HepG2 (cell line): ENCODE results near the gene C11orf24. TPM values are rescaled to one million over a fixed set of nuclear protein-coding genes. Genes with fewer than 3 reads are reported as not detected.

Experiments
- CREB1 ChIP-seq, 2 experiments: fragments of 450-650 bp in 1 of 2; IDR thresholded peaks; 2 replicates each; pipeline ENCODE4 v1.6.1; 2016 to 2017; ENCODE audit warnings: control low read depth in 1 of 2, mild to moderate bottlenecking in 1 of 2, missing compliant biosample characterization in 1 of 2, missing genetic modification characterization in 1 of 2
- FUBP1 ChIP-seq: sonication (generic); formaldehyde crosslinking; IDR thresholded peaks from 2 replicates; pipeline ENCODE4 v1.5.1; 2020; ENCODE audit warnings: missing genetic modification reagents, mild to moderate bottlenecking, borderline replicate concordance
- GABPB1 ChIP-seq: IDR thresholded peaks from 2 replicates; pipeline ENCODE4 v1.6.1; 2016; ENCODE audit warnings: mild to moderate bottlenecking, missing genetic modification reagents, moderate library complexity, missing compliant biosample characterization
- ISX ChIP-seq: sonication (generic); formaldehyde crosslinking; conservative IDR thresholded peaks from 2 replicates; pipeline ENCODE4 v1.5.0; 2020; ENCODE audit warnings: missing genetic modification reagents
- MAZ ChIP-seq, 2 experiments: sonication (generic) in 1 of 2; formaldehyde crosslinking in 1 of 2; IDR thresholded peaks; 2 replicates each; pipeline versions ENCODE4 v1.5.0 to v1.6.1; 2012 to 2020; ENCODE audit warnings: low read depth in 2 of 2, mild to moderate bottlenecking in 2 of 2, borderline replicate concordance in 1 of 2, improper control_type of control experiment in 1 of 2, low read length in 1 of 2, missing genetic modification reagents in 1 of 2, moderate library complexity in 1 of 2
- NCOR1 ChIP-seq: fragments of 200-600 bp; sonication (generic); IDR thresholded peaks from 2 replicates; pipeline ENCODE4 v1.7.0; 2017; ENCODE audit warnings: antibody characterized with exemption, low read length, borderline replicate concordance
- NONO ChIP-seq, 2 experiments: fragments of 450-650 bp in 1 of 2; sonication (generic) in 1 of 2; formaldehyde crosslinking in 1 of 2; IDR thresholded peaks in 1 of 2; conservative IDR thresholded peaks in 1 of 2; 2 replicates each; pipeline versions ENCODE4 v1.6.1 to v1.8.0; 2017 to 2022; ENCODE audit warnings: mild to moderate bottlenecking in 1 of 2, missing genetic modification reagents in 1 of 2, moderate library complexity in 1 of 2
- REXO4 ChIP-seq: sonication (generic); formaldehyde crosslinking; IDR thresholded peaks from 2 replicates; pipeline ENCODE4 v1.8.0; 2022; ENCODE audit warnings: missing genetic modification reagents, mild to moderate bottlenecking, borderline replicate concordance
- RFXANK ChIP-seq: IDR thresholded peaks from 2 replicates; pipeline ENCODE4 v1.6.1; 2016
- SALL2 ChIP-seq: sonication (generic); formaldehyde crosslinking; IDR thresholded peaks from 2 replicates; pipeline ENCODE4 v1.8.1; 2023; ENCODE audit warnings: mild to moderate bottlenecking, missing genetic modification reagents, inconsistent platforms
- SAP130 ChIP-seq: IDR thresholded peaks from 2 replicates; pipeline ENCODE4 v1.6.1; 2016; ENCODE audit warnings: low read depth
- SP1 ChIP-seq, 2 experiments: fragments of 450-650 bp in 1 of 2; sonication (generic) in 1 of 2; formaldehyde crosslinking in 1 of 2; IDR thresholded peaks; 2 replicates each; pipeline versions ENCODE4 v1.4.0 to v1.6.1; 2016 to 2020; ENCODE audit warnings: missing genetic modification reagents in 1 of 2
- ZBTB21 ChIP-seq: sonication (generic); formaldehyde crosslinking; IDR thresholded peaks from 2 replicates; pipeline ENCODE4 v1.4.0; 2020; ENCODE audit warnings: missing genetic modification reagents
- ZGPAT ChIP-seq: IDR thresholded peaks from 2 replicates; pipeline ENCODE4 v1.6.1; 2016; ENCODE audit warnings: mild to moderate bottlenecking
- ZMYM3 ChIP-seq: sonication (generic); formaldehyde crosslinking; IDR thresholded peaks from 2 replicates; pipeline ENCODE4 v1.5.1; 2020; ENCODE audit warnings: mild to moderate bottlenecking, missing genetic modification reagents
- ZNF143 ChIP-seq: sonication (generic); formaldehyde crosslinking; IDR thresholded peaks from 2 replicates; pipeline ENCODE4 v1.4.0; 2020; ENCODE audit warnings: missing genetic modification reagents
- ZNF253 ChIP-seq: sonication (generic); formaldehyde crosslinking; IDR thresholded peaks from 2 replicates; pipeline ENCODE4 v1.8.0; 2022; ENCODE audit warnings: mild to moderate bottlenecking, missing genetic modification reagents, borderline replicate concordance
- ZNF329 ChIP-seq: sonication (generic); formaldehyde crosslinking; IDR thresholded peaks from 2 replicates; pipeline ENCODE4 v1.9.0; 2021; ENCODE audit warnings: low read depth, mild to moderate bottlenecking, missing genetic modification reagents
- ZNF510 ChIP-seq: sonication (generic); formaldehyde crosslinking; IDR thresholded peaks from 2 replicates; pipeline ENCODE4 v1.4.0; 2020; ENCODE audit warnings: low read depth, mild to moderate bottlenecking, missing genetic modification reagents
- ZNF672 ChIP-seq: sonication (generic); formaldehyde crosslinking; IDR thresholded peaks from 2 replicates; pipeline ENCODE4 v1.8.1; 2022; ENCODE audit warnings: missing genetic modification reagents
- ZNF766 ChIP-seq: sonication (generic); formaldehyde crosslinking; IDR thresholded peaks from 2 replicates; pipeline ENCODE4 v1.5.0; 2020; ENCODE audit warnings: missing genetic modification reagents, borderline replicate concordance
- ZNF773 ChIP-seq: sonication (generic); formaldehyde crosslinking; IDR thresholded peaks from 2 replicates; pipeline ENCODE4 v1.4.0; 2020; ENCODE audit warnings: missing genetic modification reagents, borderline replicate concordance
- polyA plus RNA-seq, 8 experiments: library from polyadenylated mRNA; depleted of rRNA in 3 of 8; stranded (reverse) in 7 of 8; unstranded in 1 of 8; fragments of >200 nt; fragmentation: Illumina TruSeq in 4 of 8; extraction: Trizol in 4 of 8; gene quantifications; 2 replicates each; pipeline versions ENCODE4 v1.2.1 to v1.2.3, GENCODE V29; 2011 to 2016; ENCODE audit warnings: low read depth in 4 of 8, missing spikeins in 1 of 8, mixed read lengths in 1 of 8; ENCODE audit not compliant: insufficient read depth in 1 of 8
- total RNA-seq, 5 experiments: library from RNA; depleted of rRNA; stranded (reverse); fragments of >200 nt; fragmentation: Illumina TruSeq; extraction: Trizol; gene quantifications; 2 replicates each; pipeline ENCODE4 v1.2.3, GENCODE V29; 2016; ENCODE audit warnings: low read depth in 1 of 5
- TF ChIP-seq, protein P1 (sequence below): sonication (generic); formaldehyde crosslinking; conservative IDR thresholded peaks from 2 replicates; pipeline ENCODE4 v1.4.0; 2020; ENCODE audit warnings: missing genetic modification reagents
- TF ChIP-seq, protein P2 (sequence below): sonication (generic); formaldehyde crosslinking; IDR thresholded peaks from 2 replicates; pipeline ENCODE4 v1.4.0; 2020; ENCODE audit warnings: missing genetic modification reagents

The C11orf24 gene
- total and polyA plus RNA-seq, 2 of the 13 experiments (the other 11 are each of a cell fraction or from before 2014, with no cell fraction given), result 52.9 to 55.5 TPM

GRCh38 chr11:68213555-68214172 lies 58.1 kb downstream of the C11orf24 start (continued):
- TF ChIP-seq MAZ (IDR thresholded peaks at IDR 0.05; ENCODE audit: borderline replicate concordance, low read depth, low read length) (peak; percentile 84), MAZ (CRISPR knock-in tag; IDR thresholded peaks at IDR 0.05; ENCODE audit: low read depth) (no peak; the same call in 1 of the 2 replicates), ZNF253 (no peak), SALL2 (CRISPR knock-in tag) (peak; percentile 57; the same call in 1 of the 2 replicates), ZNF143 (CRISPR knock-in tag) (no peak), ZGPAT (peak; percentile 77; the same call in 1 of the 2 replicates), ISX (no peak), FUBP1 (CRISPR knock-in tag) (no peak), ZNF773 (CRISPR knock-in tag) (no peak), SP1 (IDR thresholded peaks at IDR 0.05) (no peak), SP1 (CRISPR knock-in tag; IDR thresholded peaks at IDR 0.05) (peak; percentile 44), GABPB1 (CRISPR knock-in tag) (peak; percentile 78), CREB1 (IDR thresholded peaks at IDR 0.05) (peak; percentile 20; the same call in 1 of the 2 replicates), CREB1 (CRISPR knock-in tag; IDR thresholded peaks at IDR 0.05) (no peak), ZNF766 (CRISPR knock-in tag) (peak; percentile 68; the same call in 1 of the 2 replicates), RFXANK (no peak), ZNF510 (no peak), SAP130 (CRISPR knock-in tag) (peak; percentile 58), NCOR1 (peak; percentile 51), ZBTB21 (CRISPR knock-in tag) (no peak), ZNF329 (CRISPR knock-in tag) (no peak), ZMYM3 (CRISPR knock-in tag) (no peak), ZNF672 (0 out of 2 replicates have a peak, but pooled peaks have one; percentile 25), REXO4 (CRISPR knock-in tag) (no peak), NONO (IDR thresholded peaks at IDR 0.05) (no peak), NONO (CRISPR knock-in tag; conservative IDR thresholded peaks at IDR 0.05) (peak; percentile 75)
- TF ChIP-seq, protein P1, sequence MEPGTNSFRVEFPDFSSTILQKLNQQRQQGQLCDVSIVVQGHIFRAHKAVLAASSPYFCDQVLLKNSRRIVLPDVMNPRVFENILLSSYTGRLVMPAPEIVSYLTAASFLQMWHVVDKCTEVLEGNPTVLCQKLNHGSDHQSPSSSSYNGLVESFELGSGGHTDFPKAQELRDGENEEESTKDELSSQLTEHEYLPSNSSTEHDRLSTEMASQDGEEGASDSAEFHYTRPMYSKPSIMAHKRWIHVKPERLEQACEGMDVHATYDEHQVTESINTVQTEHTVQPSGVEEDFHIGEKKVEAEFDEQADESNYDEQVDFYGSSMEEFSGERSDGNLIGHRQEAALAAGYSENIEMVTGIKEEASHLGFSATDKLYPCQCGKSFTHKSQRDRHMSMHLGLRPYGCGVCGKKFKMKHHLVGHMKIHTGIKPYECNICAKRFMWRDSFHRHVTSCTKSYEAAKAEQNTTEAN (CRISPR knock-in tag), result no peak
- TF ChIP-seq, protein P2, sequence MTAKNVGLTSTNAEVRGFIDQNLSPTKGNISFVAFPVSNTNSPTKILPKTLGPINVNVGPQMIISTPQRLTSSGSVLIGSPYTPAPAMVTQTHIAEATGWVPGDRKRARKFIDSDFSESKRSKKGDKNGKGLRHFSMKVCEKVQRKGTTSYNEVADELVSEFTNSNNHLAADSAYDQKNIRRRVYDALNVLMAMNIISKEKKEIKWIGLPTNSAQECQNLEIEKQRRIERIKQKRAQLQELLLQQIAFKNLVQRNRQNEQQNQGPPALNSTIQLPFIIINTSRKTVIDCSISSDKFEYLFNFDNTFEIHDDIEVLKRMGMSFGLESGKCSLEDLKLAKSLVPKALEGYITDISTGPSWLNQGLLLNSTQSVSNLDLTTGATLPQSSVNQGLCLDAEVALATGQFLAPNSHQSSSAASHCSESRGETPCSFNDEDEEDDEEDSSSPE (CRISPR knock-in tag), result peak; percentile 67
